Ovary (tissue), 9 donors: ENCODE data around the gene RAB40C. TPM values are rescaled to one million over a fixed set of nuclear protein-coding genes. Genes with fewer than 3 reads are reported as not detected.

Experiments used
- DNase-seq, 5 donors: peaks; one replicate each; pipeline ENCODE4 v3.0.0-alpha.2; 2019 to 2020
- H3K27ac ChIP-seq, 2 donors: fragments of 200-600 bp; one replicate each; pipeline versions ENCODE4 v1.5.1 to v1.8.0; 2019 to 2022
- H3K27me3 ChIP-seq: fragments of 200-600 bp; one replicate; pipeline ENCODE4 v1.8.0; 2022
- H3K36me3 ChIP-seq: fragments of 200-600 bp; sonication (generic); one replicate; pipeline ENCODE4 v1.5.1; 2019
- H3K4me1 ChIP-seq: one replicate; pipeline ENCODE4 v1.8.1; 2013; ENCODE audit warnings: mild to moderate bottlenecking, moderate library complexity; ENCODE audit not compliant: insufficient read depth
- H3K4me3 ChIP-seq: fragments of 200-600 bp; sonication (generic); one replicate; pipeline ENCODE4 v1.5.1; 2017
- H3K9me3 ChIP-seq, 2 donors: fragments of 200-600 bp in 1 of 2; sonication (generic) in 1 of 2; one replicate each; pipeline versions ENCODE4 v1.5.1 to v1.8.1; 2013 to 2019; ENCODE audit warnings: mild to moderate bottlenecking in 1 of 2, moderate library complexity in 1 of 2
- EP300 ChIP-seq: sonication (generic); formaldehyde crosslinking; IDR thresholded peaks from one replicate; pipeline ENCODE4 v1.6.1; 2017; ENCODE audit warnings: antibody characterized with exemption
- POLR2A ChIP-seq: fragments of 450-650 bp; IDR thresholded peaks from one replicate; pipeline ENCODE4 v1.6.1; 2017; ENCODE audit warnings: antibody characterized with exemption, mild to moderate bottlenecking, moderate library complexity
- whole genome bisulfite sequencing, 3 donors: extraction: QIAGEN DNeasy Blood & Tissue Kit in 1 of 3; methylation state at CpG; one replicate each; pipeline versions ENCODE4 v1.1.5 to v1.1.7; 2013 to 2017; 5-methylcytosine and 5-hydroxymethylcytosine counted together
- intact Hi-C, 4 donors: fragments of 100-400 bp; cut with DNase I; formaldehyde crosslinking; loops; one replicate each; pipeline versions ENCODE4 v1.11.0 to v1.15.1; 2022 to 2023
- polyA plus RNA-seq, 2 donors: library from polyadenylated mRNA; stranded (reverse); fragments of 200-250 nt in 1 of 2; fragments of 350-450 nt in 1 of 2; fragmentation: Illumina TruSeq in 1 of 2; extraction: RNeasy Lipid Tissue Mini Kit (QIAGEN cat#74804) in 1 of 2; gene quantifications; one replicate each; pipeline ENCODE4 v1.2.3, GENCODE V29; 2013 to 2014
- total RNA-seq, 7 donors: library from RNA; depleted of rRNA in 2 of 7; stranded (reverse); fragments of >200 nt in 2 of 7; fragmentation: NEBNext Ultra II Directional in 3 of 7; extraction: Animal tissue kit (Norgen Biotek cat#: 25700) in 3 of 7; gene quantifications; one replicate each; pipeline versions ENCODE4 v1.1.0 to v1.2.4, GENCODE V29; 2016 to 2023
- TF ChIP-seq, protein P1 (sequence below), 3 donors: fragments of 450-650 bp in 2 of 3; fragments of 200-600 bp in 1 of 3; IDR thresholded peaks; one replicate each; pipeline versions ENCODE4 v1.5.1 to v1.8.0; 2016 to 2022; ENCODE audit warnings: antibody characterized with exemption in 3 of 3, mild to moderate bottlenecking in 1 of 3
- donor health status: DM: no; HTN: no; CAD: no; lungs with moderate emphysema.
- donor health status: DM: no; HTN: no; CAD: no.
- donor health status: Bipolar disorder and iron deficiency.
- donor health status: DM: yes; HTN: yes; CAD: no.
- donor health status: DM: no; HTN: no; CAD: no.
- donor health status: DM: yes; HTN: yes; CAD: no.

RAB40C gene
- total and polyA plus RNA-seq, 9 donors = 1.9 to 24.1 (median 21.0) TPM

DNA sequence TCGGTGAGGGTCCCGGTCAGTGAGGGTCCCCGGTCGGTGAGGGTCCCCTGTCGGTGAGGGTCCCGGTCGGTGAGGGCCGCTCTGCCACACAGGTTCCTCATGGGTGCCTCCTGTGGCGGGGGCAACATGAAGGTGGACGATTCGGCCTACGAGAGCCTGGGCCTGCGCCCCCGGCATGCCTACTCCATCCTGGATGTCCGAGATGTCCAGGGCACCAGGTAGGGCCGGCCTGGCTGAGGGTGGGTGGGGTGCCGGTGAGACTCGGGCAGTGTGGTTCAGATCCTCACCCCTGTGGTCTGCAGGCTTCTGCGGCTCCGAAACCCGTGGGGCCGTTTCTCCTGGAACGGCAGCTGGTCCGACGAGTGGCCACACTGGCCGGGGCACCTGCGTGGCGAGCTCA is 38.7 kb upstream of the RAB40C start:
- Histone ChIP-seq H3K9me3 (no peaks in the 10 kb centered on the region), H3K36me3 (no peaks in the 10 kb centered on the region), H3K4me1 (peaks cover 3% of the 10 kb centered on the region), H3K4me3 (no peak overlapping the region), H3K27me3 (no peaks in the 10 kb centered on the region), H3K27ac (no peak overlapping the region)
- 96% methylated on average over 21 to 28 of the region's 28 CpGs for WGBS, 3 donors
- no peak for DNase-seq
- TF ChIP-seq EP300 = no peak
- TF ChIP-seq POLR2A = no peak
- intact Hi-C loops = no loop called here

DNA sequence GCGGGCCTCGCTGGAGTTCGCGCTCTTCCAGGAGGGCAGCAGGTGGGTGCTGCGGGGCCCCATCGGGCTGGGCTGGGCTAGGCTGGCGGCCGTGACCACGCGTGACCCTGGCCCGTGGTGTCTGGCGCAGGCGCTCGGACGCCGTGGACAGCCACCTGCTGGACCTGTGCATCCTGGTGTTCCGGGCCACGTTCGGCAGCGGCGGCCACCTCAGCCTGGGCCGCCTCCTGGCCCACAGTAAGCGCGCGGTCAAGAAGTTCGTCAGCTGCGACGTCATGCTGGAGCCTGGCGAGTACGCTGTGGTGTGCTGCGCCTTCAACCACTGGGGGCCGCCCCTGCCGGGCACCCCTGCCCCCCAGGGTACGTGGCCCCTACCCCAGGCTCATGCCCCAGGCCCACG is 37.7 kb upstream of the RAB40C start:
- no peaks in the 10 kb centered on the region for H3K36me3 ChIP-seq
- H3K4me3 ChIP-seq = no peak overlapping the region
- H3K9me3 ChIP-seq = no peaks in the 10 kb centered on the region
- 93 to 95% (median 94%) methylated on average over 17 to 35 of the region's 35 CpGs for WGBS, 3 donors
- H3K4me1 ChIP-seq = peaks cover 2% of the 10 kb centered on the region
- no peak overlapping the region for H3K27ac ChIP-seq
- no peak for DNase-seq
- TF ChIP-seq EP300 = no peak
- no peak for TF ChIP-seq POLR2A
- TF ChIP-seq, protein P1, sequence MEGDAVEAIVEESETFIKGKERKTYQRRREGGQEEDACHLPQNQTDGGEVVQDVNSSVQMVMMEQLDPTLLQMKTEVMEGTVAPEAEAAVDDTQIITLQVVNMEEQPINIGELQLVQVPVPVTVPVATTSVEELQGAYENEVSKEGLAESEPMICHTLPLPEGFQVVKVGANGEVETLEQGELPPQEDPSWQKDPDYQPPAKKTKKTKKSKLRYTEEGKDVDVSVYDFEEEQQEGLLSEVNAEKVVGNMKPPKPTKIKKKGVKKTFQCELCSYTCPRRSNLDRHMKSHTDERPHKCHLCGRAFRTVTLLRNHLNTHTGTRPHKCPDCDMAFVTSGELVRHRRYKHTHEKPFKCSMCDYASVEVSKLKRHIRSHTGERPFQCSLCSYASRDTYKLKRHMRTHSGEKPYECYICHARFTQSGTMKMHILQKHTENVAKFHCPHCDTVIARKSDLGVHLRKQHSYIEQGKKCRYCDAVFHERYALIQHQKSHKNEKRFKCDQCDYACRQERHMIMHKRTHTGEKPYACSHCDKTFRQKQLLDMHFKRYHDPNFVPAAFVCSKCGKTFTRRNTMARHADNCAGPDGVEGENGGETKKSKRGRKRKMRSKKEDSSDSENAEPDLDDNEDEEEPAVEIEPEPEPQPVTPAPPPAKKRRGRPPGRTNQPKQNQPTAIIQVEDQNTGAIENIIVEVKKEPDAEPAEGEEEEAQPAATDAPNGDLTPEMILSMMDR (IDR thresholded peaks at IDR 0.05) = no peak
- H3K27me3 ChIP-seq = no peaks in the 10 kb centered on the region
- intact Hi-C loops = no loop called here

DNA sequence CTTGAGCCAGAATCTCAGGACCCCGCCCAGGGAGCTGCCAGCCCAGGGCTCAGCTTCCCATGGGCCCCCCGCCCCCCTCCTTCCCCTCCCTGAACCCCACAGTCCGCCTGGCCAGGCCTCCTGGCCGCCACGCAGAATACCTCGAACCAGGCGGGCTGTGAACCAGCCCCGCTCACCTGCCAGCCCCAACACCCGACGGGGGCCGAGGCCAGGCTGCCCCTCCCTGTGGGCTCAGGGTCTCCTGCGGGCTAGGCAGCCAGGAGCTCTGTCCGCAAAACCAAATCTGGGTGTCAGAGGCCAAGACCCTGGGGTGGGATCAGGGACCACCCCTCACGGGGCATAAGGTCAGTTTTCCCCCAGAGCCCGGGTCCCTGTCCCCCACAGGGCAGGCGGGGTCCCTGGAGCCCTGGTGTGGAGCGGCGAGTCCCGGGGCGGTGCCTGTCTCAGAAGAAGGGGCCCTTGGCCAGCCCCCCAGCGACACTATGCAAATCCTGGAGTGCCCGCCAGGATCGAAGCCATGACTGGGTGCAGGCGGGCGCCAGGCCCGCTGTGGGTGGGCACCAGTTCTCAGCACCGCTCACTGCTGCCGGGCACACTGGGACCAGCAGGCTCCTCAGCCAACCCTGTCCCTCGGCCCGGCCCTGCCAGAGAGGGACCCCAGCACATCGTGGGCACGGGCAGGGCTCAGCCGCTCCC is 36.1 kb upstream of the RAB40C start:
- Histone ChIP-seq H3K9me3 (no peaks in the 10 kb centered on the region), H3K27ac (no peak overlapping the region), H3K4me3 (no peak overlapping the region), H3K36me3 (no peaks in the 10 kb centered on the region), H3K4me1 (no peaks in the 10 kb centered on the region), H3K27me3 (no peaks in the 10 kb centered on the region)
- WGBS, 3 donors = 89 to 92% (median 92%) methylated on average over 16 to 33 of the region's 33 CpGs
- no peak for DNase-seq
- TF ChIP-seq EP300 (no peak), POLR2A (no peak)
- TF ChIP-seq, protein P1 (IDR thresholded peaks at IDR 0.05) = no peak
- intact Hi-C loops = no loop called here

DNA sequence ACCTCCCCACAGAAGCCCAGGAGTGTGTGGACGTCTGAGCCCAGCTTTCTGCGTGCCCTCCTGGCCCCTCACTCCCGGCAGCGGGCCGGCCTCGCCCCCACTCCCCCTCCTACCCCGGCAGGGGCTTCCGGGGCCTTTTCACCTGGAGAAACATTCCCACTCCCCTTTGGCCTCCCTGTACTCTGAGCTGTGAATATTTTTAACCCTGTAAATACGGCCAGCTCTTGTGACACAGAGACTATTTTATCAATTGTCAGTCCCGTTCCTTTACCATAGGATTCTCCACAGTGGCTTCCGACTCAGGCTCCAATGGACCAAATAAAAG is 35.6 kb upstream of the RAB40C start:
- no peaks in the 10 kb centered on the region for H3K9me3 ChIP-seq
- intact Hi-C loops = no loop called here
- H3K27me3 ChIP-seq = no peaks in the 10 kb centered on the region
- H3K27ac ChIP-seq = no peak overlapping the region
- no peak for DNase-seq
- no peaks in the 10 kb centered on the region for H3K4me1 ChIP-seq
- H3K36me3 ChIP-seq = no peaks in the 10 kb centered on the region
- H3K4me3 ChIP-seq = no peak overlapping the region
- TF ChIP-seq, protein P1 (IDR thresholded peaks at IDR 0.05) = no peak
- no peak for TF ChIP-seq POLR2A
- no peak for TF ChIP-seq EP300
- 80 to 86% (median 80%) methylated on average over 11 of the region's 11 CpGs for WGBS, 3 donors

DNA sequence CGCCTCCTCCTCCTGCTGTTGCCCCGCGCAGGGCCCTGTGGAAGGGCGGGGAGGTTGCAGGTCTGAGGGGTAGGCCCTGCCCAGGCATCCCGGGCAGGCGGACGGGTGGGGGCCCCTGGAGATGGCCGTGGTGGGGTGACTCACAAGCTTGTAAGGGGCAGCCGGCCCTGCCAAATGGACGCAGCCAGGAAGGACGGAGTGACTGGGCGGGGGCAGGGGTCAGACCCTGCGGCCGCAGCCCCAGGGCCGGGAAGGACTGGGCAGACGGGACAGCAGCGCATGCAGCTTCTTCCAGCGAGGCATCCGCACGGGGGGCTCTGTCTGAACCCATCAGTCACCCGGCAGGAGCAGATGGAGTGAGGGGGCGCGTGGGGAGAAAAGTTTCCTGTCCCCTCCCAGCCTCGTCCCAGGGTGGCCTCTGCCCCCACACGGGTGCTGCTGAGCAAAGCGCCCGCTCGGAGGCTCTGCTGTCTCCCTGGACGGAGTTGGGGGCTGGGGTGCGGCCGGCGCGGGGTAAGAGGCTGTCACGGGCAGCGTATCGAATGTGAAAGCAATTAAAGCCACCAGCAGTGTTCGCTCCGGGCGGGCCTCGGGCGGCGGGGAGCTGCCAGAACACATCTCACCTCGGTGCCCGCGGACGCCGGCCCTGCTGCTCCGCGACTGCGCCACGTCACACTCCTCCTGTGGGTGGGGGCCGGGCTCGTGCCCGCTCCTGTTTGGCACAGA is 35.1 kb upstream of the RAB40C start:
- Histone ChIP-seq H3K9me3 (no peaks in the 10 kb centered on the region), H3K4me1 (no peaks in the 10 kb centered on the region), H3K27me3 (no peaks in the 10 kb centered on the region), H3K4me3 (no peak overlapping the region), H3K27ac (no peak overlapping the region), H3K36me3 (no peaks in the 10 kb centered on the region)
- TF ChIP-seq, protein P1 (IDR thresholded peaks at IDR 0.05) = no peak
- no peak for TF ChIP-seq EP300
- no peak for TF ChIP-seq POLR2A
- intact Hi-C loops = no loop called here
- DNase-seq = no peak
- 75 to 88% (median 86%) methylated on average over 54 of the region's 54 CpGs for WGBS, 3 donors
